SJCRH30 (cell line): ENCODE data around the gene DUSP9. TPM values are rescaled to one million over a fixed set of nuclear protein-coding genes. Genes with fewer than 3 reads are reported as not detected.
"Not testable (repeated sequence)": the region's sequence is repeated elsewhere in the genome, so short reads cannot be mapped to it uniquely, and the experiment has no call there.

ENCODE experiments used
- DNase-seq, 2 experiments: peaks; one replicate each; pipeline ENCODE4 v3.0.0-alpha.2; 2015 to 2020
- H3K27ac ChIP-seq: fragments of 250-450 bp; sonication (Bioruptor Pico); 2 replicates; pipeline ENCODE4 v1.5.1; 2020; ENCODE audit warnings: mild to moderate bottlenecking, moderate library complexity
- H3K27me3 ChIP-seq: fragments of 250-450 bp; sonication (Bioruptor Pico); 2 replicates; pipeline ENCODE4 v1.5.1; 2020; ENCODE audit warnings: mild to moderate bottlenecking, moderate library complexity
- H3K36me3 ChIP-seq: fragments of 250-450 bp; sonication (Bioruptor Pico); 2 replicates; pipeline ENCODE4 v1.5.1; 2020; ENCODE audit warnings: mild to moderate bottlenecking, moderate library complexity
- H3K4me1 ChIP-seq: fragments of 250-450 bp; sonication (Bioruptor Pico); 2 replicates; pipeline ENCODE4 v1.5.1; 2020; ENCODE audit warnings: mild to moderate bottlenecking, moderate library complexity
- H3K4me3 ChIP-seq: fragments of 250-450 bp; sonication (Bioruptor Pico); 2 replicates; pipeline ENCODE4 v1.5.1; 2020; ENCODE audit warnings: mild to moderate bottlenecking, moderate library complexity
- H3K9me3 ChIP-seq: fragments of 250-450 bp; sonication (Bioruptor Pico); replicated peaks from 2 replicates; pipeline ENCODE4 v1.5.1; 2020; ENCODE audit warnings: mild to moderate bottlenecking, moderate library complexity
- total RNA-seq: library from RNA; depleted of rRNA; stranded (reverse); fragments of >200 nt; shearing (Covaris generic); gene quantifications from 2 replicates; pipeline ENCODE4 v1.2.3, GENCODE V29; 2014; rRNA removed

Gene DUSP9
- total RNA-seq, result 0.14 TPM in 1 of 2 replicates, not detected in the other

GRCh38 chrX:153646620-153647373 is at the start of gene DUSP9:
DUSP9 (plus strand) TSS chrX:153647203; CDS start chrX:153647954, 751 bp downstream.
- Histone ChIP-seq H3K36me3 (no peaks in the 10 kb centered on the region), H3K4me3 (no peak within 1 kb of the TSS)

GRCh38 chrX:153598541-153599191 is 48.3 kb upstream of the DUSP9 start, which contains the start of gene CCNQ:
CCNQ (minus strand) TSS chrX:153599139; CDS start chrX:153599073, 66 bp downstream.
- peak; percentile 23 to 26 for DNase-seq
- H3K4me1 ChIP-seq, result no peaks in the 10 kb centered on the region
- no peaks in the 10 kb centered on the region for H3K27me3 ChIP-seq
- H3K36me3 ChIP-seq, result 0 out of 2 replicates have a peak, but pooled peaks cover 2% of the 10 kb centered on the region
- H3K4me3 ChIP-seq, result peak within 1 kb of the TSS; percentile 85
- H3K9me3 ChIP-seq, result no peaks in the 10 kb centered on the region
- peak within 1 kb of the TSS; percentile 24; the same call in 1 of the 2 replicates for H3K27ac ChIP-seq

More at GRCh38 chrX:153646620-153647373, at the start of gene DUSP9:
- Histone ChIP-seq H3K27me3 (no peaks in the 10 kb centered on the region), H3K27ac (no peak within 1 kb of the TSS), H3K9me3 (no peaks in the 10 kb centered on the region), H3K4me1 (no peaks in the 10 kb centered on the region)
- no peak for DNase-seq

- Histone ChIP-seq H3K27ac (peak overlapping the region; percentile 24; the same call in 1 of the 2 replicates), H3K4me1 (no peaks in the 10 kb centered on the region), H3K9me3 (no peaks in the 10 kb centered on the region), H3K27me3 (no peaks in the 10 kb centered on the region), H3K36me3 (0 out of 2 replicates have a peak, but pooled peaks cover 2% of the 10 kb centered on the region), H3K4me3 (peak overlapping the region; percentile 85)
- DNase-seq, result peak; percentile 85 to 87
Measured at GRCh38 chrX:153599192-153600031, 47.6 kb upstream of the DUSP9 start.

GRCh38 chrX:153600032-153600373 is 47.0 kb upstream of the DUSP9 start:
- no peak overlapping the region for H3K27ac ChIP-seq
- DNase-seq, result peak in 1 of 2 experiments; percentile 13
- H3K4me3 ChIP-seq, result peak overlapping the region; percentile 85
- no peaks in the 10 kb centered on the region for H3K4me1 ChIP-seq
- H3K9me3 ChIP-seq, result no peaks in the 10 kb centered on the region
- no peaks in the 10 kb centered on the region for H3K27me3 ChIP-seq
- H3K36me3 ChIP-seq, result 0 out of 2 replicates have a peak, but pooled peaks cover 2% of the 10 kb centered on the region

DNA sequence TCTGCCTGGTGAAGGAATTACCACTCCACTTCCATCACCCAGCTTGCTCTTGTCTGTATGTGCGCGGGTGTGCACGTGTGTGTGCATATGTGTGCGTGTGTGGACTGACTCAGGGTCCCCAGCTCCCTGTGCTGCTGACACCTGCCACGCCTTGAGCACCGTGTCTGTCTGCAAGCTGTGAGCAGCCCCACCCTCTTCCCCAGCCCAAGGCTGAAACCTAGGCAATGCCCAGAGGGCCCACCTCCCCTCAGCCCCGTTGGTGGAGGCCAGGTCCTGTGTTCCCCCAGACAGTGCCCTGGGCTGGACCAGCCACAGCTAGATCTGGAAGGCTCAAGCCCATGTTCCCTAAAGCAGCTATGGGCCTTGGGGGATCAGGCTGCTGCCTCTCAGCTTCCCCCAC is 46.1 kb upstream of the DUSP9 start:
- no peaks in the 10 kb centered on the region for H3K9me3 ChIP-seq
- H3K27ac ChIP-seq, result no peak overlapping the region
- no peak for DNase-seq
- H3K4me1 ChIP-seq, result no peaks in the 10 kb centered on the region
- H3K4me3 ChIP-seq, result no peak overlapping the region
- H3K27me3 ChIP-seq, result no peaks in the 10 kb centered on the region
- no peaks in the 10 kb centered on the region for H3K36me3 ChIP-seq

GRCh38 chrX:153601511-153602110 is 45.4 kb upstream of the DUSP9 start:
- Histone ChIP-seq H3K27me3 (no peaks in the 10 kb centered on the region), H3K27ac (no peak overlapping the region), H3K36me3 (no peaks in the 10 kb centered on the region), H3K4me3 (no peak overlapping the region), H3K4me1 (no peaks in the 10 kb centered on the region), H3K9me3 (no peaks in the 10 kb centered on the region)
- DNase-seq, result no peak

DNA sequence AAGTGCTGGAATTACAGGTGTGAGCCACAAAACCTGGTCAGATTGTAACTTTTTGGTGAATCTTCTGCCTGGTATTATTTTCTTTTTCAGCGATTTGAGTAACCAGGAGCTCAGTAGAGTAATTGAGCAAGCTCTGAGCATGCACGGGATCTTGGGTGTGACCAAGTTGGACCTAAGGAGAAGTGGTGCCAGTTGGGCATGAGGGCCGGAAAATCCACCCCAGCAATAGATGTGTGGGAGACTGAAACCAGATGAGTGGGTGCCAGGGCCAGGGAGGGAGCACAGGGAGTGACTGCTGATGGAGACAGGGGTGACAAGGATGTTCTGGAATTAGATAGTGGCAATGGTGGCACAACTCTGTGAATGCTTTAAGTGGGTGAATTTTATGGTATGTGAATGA is 44.4 kb upstream of the DUSP9 start:
- no peak overlapping the region for H3K27ac ChIP-seq
- no peaks in the 10 kb centered on the region for H3K4me1 ChIP-seq
- no peaks in the 10 kb centered on the region for H3K36me3 ChIP-seq
- H3K4me3 ChIP-seq, result no peak overlapping the region
- no peaks in the 10 kb centered on the region for H3K27me3 ChIP-seq
- DNase-seq, result no peak
- H3K9me3 ChIP-seq, result no peaks in the 10 kb centered on the region

- H3K27me3 ChIP-seq, result no peaks in the 10 kb centered on the region
- H3K4me1 ChIP-seq, result no peaks in the 10 kb centered on the region
- DNase-seq, result no peak
- H3K36me3 ChIP-seq, result no peaks in the 10 kb centered on the region
- no peak overlapping the region for H3K4me3 ChIP-seq
- no peaks in the 10 kb centered on the region for H3K9me3 ChIP-seq
- H3K27ac ChIP-seq, result no peak overlapping the region
Measured at GRCh38 chrX:153603131-153603656, 43.8 kb upstream of the DUSP9 start.

GRCh38 chrX:153604666-153605380 is 42.2 kb upstream of the DUSP9 start:
- not testable (repeated sequence) for H3K27me3 ChIP-seq, H3K4me1 ChIP-seq, H3K36me3 ChIP-seq, H3K4me3 ChIP-seq, H3K27ac ChIP-seq, DNase-seq, H3K9me3 ChIP-seq

DNA sequence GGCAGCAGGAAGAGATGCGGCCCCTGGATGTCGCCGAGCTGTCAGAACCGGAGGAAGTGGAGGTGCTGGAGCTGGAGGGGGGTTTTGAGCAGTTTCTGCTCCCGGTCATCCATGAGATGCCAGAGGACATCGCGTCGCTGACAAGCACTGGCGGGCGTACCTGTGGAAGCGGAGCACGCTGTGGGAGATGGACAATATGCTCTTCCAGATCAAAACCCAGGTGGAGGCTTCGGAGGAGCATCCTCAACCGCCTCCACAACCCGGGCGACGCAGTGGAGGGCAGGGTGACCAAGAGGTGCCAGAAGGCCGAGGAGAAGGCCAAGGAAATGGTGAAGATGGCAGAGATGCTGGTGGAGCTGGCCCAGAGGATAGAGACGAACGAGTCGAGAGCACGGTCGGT is 40.5 kb upstream of the DUSP9 start:
- no peak for DNase-seq
- H3K36me3 ChIP-seq, result no peaks in the 10 kb centered on the region
- no peaks in the 10 kb centered on the region for H3K9me3 ChIP-seq
- H3K27ac ChIP-seq, result no peak overlapping the region
- H3K4me1 ChIP-seq, result no peaks in the 10 kb centered on the region
- no peak overlapping the region for H3K4me3 ChIP-seq
- no peaks in the 10 kb centered on the region for H3K27me3 ChIP-seq

- H3K4me1 ChIP-seq, result no peaks in the 10 kb centered on the region
- DNase-seq, result no peak
- H3K27me3 ChIP-seq, result no peaks in the 10 kb centered on the region
- no peak overlapping the region for H3K4me3 ChIP-seq
- H3K36me3 ChIP-seq, result no peaks in the 10 kb centered on the region
- H3K27ac ChIP-seq, result no peak overlapping the region
- no peaks in the 10 kb centered on the region for H3K9me3 ChIP-seq
Measured at GRCh38 chrX:153608376-153608775, 38.6 kb upstream of the DUSP9 start.

GRCh38 chrX:153608806-153609205 is 38.2 kb upstream of the DUSP9 start:
- Histone ChIP-seq H3K4me3 (no peak overlapping the region), H3K27me3 (no peaks in the 10 kb centered on the region), H3K27ac (no peak overlapping the region), H3K4me1 (no peaks in the 10 kb centered on the region), H3K9me3 (no peaks in the 10 kb centered on the region), H3K36me3 (no peaks in the 10 kb centered on the region)
- no peak for DNase-seq

DNA sequence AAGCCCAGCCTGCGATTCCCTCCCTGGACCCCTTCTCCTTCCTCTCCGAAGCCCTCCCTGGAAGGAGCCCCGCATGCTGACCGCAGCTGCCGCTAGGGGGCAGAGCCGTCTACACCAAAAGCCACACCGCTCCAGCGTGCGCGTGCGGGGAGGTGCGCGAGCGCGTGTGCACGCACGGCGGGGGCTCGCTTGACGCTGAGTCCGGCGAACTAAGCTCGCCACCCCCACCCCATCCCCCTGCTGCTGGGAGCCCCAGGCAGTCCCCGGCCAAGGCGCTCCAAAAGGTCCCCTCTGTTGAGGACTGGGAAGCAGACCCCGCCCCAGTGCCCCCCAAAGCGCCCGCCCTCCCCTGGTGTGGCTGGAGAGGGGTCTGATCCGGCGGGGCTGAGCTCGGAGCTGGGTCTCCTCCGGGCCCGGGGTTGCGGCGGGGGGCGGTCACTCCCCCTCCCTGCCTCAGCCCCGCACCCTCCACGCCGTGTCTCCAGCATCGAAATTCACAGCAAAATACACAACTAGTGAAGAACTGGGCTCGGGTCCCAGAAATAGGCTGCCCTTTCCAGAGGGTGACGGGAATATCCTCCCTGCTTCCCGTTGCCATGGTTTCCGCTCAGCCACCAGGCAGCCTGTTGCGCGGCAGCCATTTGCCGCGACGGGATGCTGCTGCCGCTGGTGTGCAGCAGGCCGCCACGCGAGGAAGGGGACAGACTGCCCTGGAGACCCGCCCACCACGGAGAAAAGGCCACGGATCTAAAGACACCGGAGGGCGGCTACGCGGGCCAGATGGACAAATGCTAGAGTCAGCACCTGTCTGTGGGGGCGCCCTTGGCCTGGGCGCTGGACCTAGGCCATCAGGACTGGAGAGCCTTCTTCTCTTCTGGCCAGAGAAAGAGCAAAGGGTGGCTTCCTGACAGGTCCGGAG is 36.8 kb upstream of the DUSP9 start:
- peak; percentile 74 to 81 for DNase-seq
- no peaks in the 10 kb centered on the region for H3K36me3 ChIP-seq
- no peaks in the 10 kb centered on the region for H3K9me3 ChIP-seq
- H3K27me3 ChIP-seq, result no peaks in the 10 kb centered on the region
- peak overlapping the region; percentile 52 for H3K4me3 ChIP-seq
- H3K4me1 ChIP-seq, result no peaks in the 10 kb centered on the region
- no peak overlapping the region for H3K27ac ChIP-seq
